A549 (cell line): Measurements from ENCODE around the gene SLC26A3. TPM values are rescaled to one million over a fixed set of nuclear protein-coding genes. Genes with fewer than 3 reads are reported as not detected.

Experiments used
- ATAC-seq, 2 experiments: fragments of 200-7000 bp in 1 of 2; fragments of >200 bp in 1 of 2; cut with Nextera tagmentation in 1 of 2; cut with Tn5 transposase in 1 of 2; 3 replicates each; pipeline versions ENCODE4 v1.8.0 to v1.9.1; 2018 to 2020; ENCODE audit warnings: mild to moderate bottlenecking in 1 of 2, moderate library complexity in 1 of 2
- CTCF ChIA-PET: fragments of 300-600 bp; sonication (Branson Sonifier 250); formaldehyde crosslinking; extraction: SDS; loops from one replicate; lab custom pipeline; 2021; ENCODE audit warnings: antibody characterized with exemption, inconsistent platforms; lab: Yijun Ruan, JAX
- POLR2A ChIA-PET: fragments of 350-600 bp; formaldehyde crosslinking; extraction: SDS; loops from one replicate; lab custom pipeline; 2021; ENCODE audit warnings: antibody characterized with exemption, inconsistent platforms; lab: Yijun Ruan, JAX
- DNase-seq, 2 experiments: peaks; one replicate each; pipeline versions ENCODE4 v3.0.0 to v3.0.0-alpha.2; 2011 to 2016; ENCODE audit warnings: low read depth in 1 of 2, low spot score in 1 of 2
- FAIRE-seq: peaks from 2 replicates; lab custom pipeline; 2011; peaks lifted over from hg19 to GRCh38; lab: Jason Lieb, UNC
- H3K27ac ChIP-seq, 2 experiments: fragments of >200 bp; sonication (Bioruptor Twin); formaldehyde crosslinking; 3 replicates each; pipeline ENCODE4 v1.5.1; 2016 to 2017
- H3K4me1 ChIP-seq: fragments of >200 bp; sonication (Bioruptor Twin); formaldehyde crosslinking; 3 replicates; pipeline ENCODE4 v1.6.1; 2016
- H3K4me2 ChIP-seq: fragments of >200 bp; sonication (Bioruptor Twin); formaldehyde crosslinking; 3 replicates; pipeline ENCODE4 v1.6.1; 2016
- H3K4me3 ChIP-seq: fragments of >200 bp; sonication (Bioruptor Twin); formaldehyde crosslinking; 3 replicates; pipeline ENCODE4 v1.5.1; 2016
- H3K9me3 ChIP-seq: fragments of >200 bp; sonication (Bioruptor Twin); formaldehyde crosslinking; 3 replicates; pipeline ENCODE4 v1.6.1; 2016
- CBX2 ChIP-seq: fragments of 200-600 bp; sonication (generic); IDR thresholded peaks from 2 replicates; pipeline ENCODE4 v1.6.1; 2016; ENCODE audit warnings: low read depth, mild to moderate bottlenecking, borderline replicate concordance
- CBX8 ChIP-seq: fragments of 200-600 bp; sonication (generic); IDR thresholded peaks from 2 replicates; pipeline ENCODE4 v1.6.1; 2016
- CEBPB ChIP-seq, 2 experiments: fragments of >200 bp in 1 of 2; sonication (Bioruptor Twin) in 1 of 2; formaldehyde crosslinking in 1 of 2; IDR thresholded peaks; 2 replicates each; pipeline ENCODE4 v1.6.1; 2012 to 2016
- CHD2 ChIP-seq: fragments of 150-350 bp; IDR thresholded peaks from 2 replicates; pipeline ENCODE4 v1.6.1; 2014; ENCODE audit warnings: low read length; ENCODE audit not compliant: partially characterized antibody
- EHMT2 ChIP-seq: fragments of 200-600 bp; sonication (generic); IDR thresholded peaks from 2 replicates; pipeline ENCODE4 v1.6.1; 2016; ENCODE audit warnings: antibody characterized with exemption, low read depth, mild to moderate bottlenecking, moderate library complexity
- EP300 ChIP-seq, 2 experiments: fragments of >200 bp; sonication (Bioruptor Twin); formaldehyde crosslinking; IDR thresholded peaks; 2 replicates in 1 of 2; 3 replicates in 1 of 2; pipeline ENCODE4 v1.6.1; 2016 to 2017
- ESRRA ChIP-seq: fragments of 150-350 bp; IDR thresholded peaks from 2 replicates; pipeline ENCODE4 v1.6.1; 2014; ENCODE audit warnings: mild to moderate bottlenecking, low read length, borderline replicate concordance
- FOSL2 ChIP-seq, 2 experiments: fragments of 450-650 bp in 1 of 2; fragments of >200 bp in 1 of 2; sonication (Bioruptor Twin) in 1 of 2; formaldehyde crosslinking; IDR thresholded peaks; 2 replicates each; pipeline versions ENCODE4 v1.5.0 to v1.6.1; 2016 to 2020; ENCODE audit warnings: mild to moderate bottlenecking in 1 of 2, moderate library complexity in 1 of 2
- HDAC2 ChIP-seq: fragments of 200-600 bp; sonication (generic); IDR thresholded peaks from 2 replicates; pipeline ENCODE4 v1.6.1; 2016
- HES2 ChIP-seq: fragments of >200 bp; sonication (Bioruptor Twin); formaldehyde crosslinking; IDR thresholded peaks from 2 replicates; pipeline ENCODE4 v1.6.1; 2016
- HOXB13 ChIP-seq: fragments of 250-450 bp; sonication (Bioruptor Pico); IDR thresholded peaks from 2 replicates; pipeline ENCODE4 v1.5.0; 2020; ENCODE audit warnings: low read depth, mild to moderate bottlenecking, moderate library complexity
- HOXB5 ChIP-seq: fragments of 250-450 bp; sonication (Bioruptor Pico); IDR thresholded peaks from 2 replicates; pipeline ENCODE4 v1.5.0; 2020; ENCODE audit warnings: mild to moderate bottlenecking, moderate library complexity
- JUN ChIP-seq, 2 experiments: fragments of >200 bp; sonication (Bioruptor Twin); formaldehyde crosslinking; IDR thresholded peaks; 2 replicates in 1 of 2; 3 replicates in 1 of 2; pipeline ENCODE4 v1.6.1; 2016 to 2017
- JUNB ChIP-seq: fragments of >200 bp; sonication (Bioruptor Twin); formaldehyde crosslinking; IDR thresholded peaks from 2 replicates; pipeline ENCODE4 v1.6.1; 2016
- KDM5A ChIP-seq: fragments of 200-600 bp; sonication (generic); IDR thresholded peaks from 2 replicates; pipeline ENCODE4 v1.6.1; 2016; ENCODE audit warnings: antibody characterized with exemption, mild to moderate bottlenecking
- MAZ ChIP-seq: fragments of 150-350 bp; IDR thresholded peaks from 2 replicates; pipeline ENCODE4 v1.6.1; 2014; ENCODE audit warnings: antibody characterized with exemption, low read depth, low read length, borderline replicate concordance
- MYC ChIP-seq: IDR thresholded peaks from 2 replicates; pipeline ENCODE4 v1.6.1; 2012; ENCODE audit warnings: mild to moderate bottlenecking, inconsistent platforms, low read length, improper control_type of control experiment, borderline replicate concordance
- NFE2L2 ChIP-seq: fragments of 150-350 bp; conservative IDR thresholded peaks from 2 replicates; pipeline ENCODE4 v1.6.1; 2014; ENCODE audit warnings: low read length
- NPAS2 ChIP-seq: fragments of 250-450 bp; sonication (Bioruptor Pico); IDR thresholded peaks from 2 replicates; pipeline ENCODE4 v1.8.0; 2022; ENCODE audit warnings: mild to moderate bottlenecking, moderate library complexity, borderline replicate concordance
- PHF8 ChIP-seq: fragments of 200-600 bp; sonication (generic); IDR thresholded peaks from 2 replicates; pipeline ENCODE4 v1.6.1; 2016; ENCODE audit warnings: low read depth, mild to moderate bottlenecking, antibody characterized with exemption, moderate library complexity, borderline replicate concordance
- POLR2A ChIP-seq: IDR thresholded peaks from 2 replicates; pipeline ENCODE4 v1.6.1; 2012; ENCODE audit warnings: mild to moderate bottlenecking, low read length
- RAD21 ChIP-seq, 2 experiments: fragments of >200 bp in 1 of 2; sonication (Bioruptor Twin) in 1 of 2; formaldehyde crosslinking in 1 of 2; IDR thresholded peaks in 1 of 2; conservative IDR thresholded peaks in 1 of 2; 2 replicates in 1 of 2; 3 replicates in 1 of 2; pipeline ENCODE4 v1.6.1; 2012 to 2018; ENCODE audit warnings: inconsistent platforms in 1 of 2
- RCOR1 ChIP-seq: fragments of 150-350 bp; IDR thresholded peaks from 2 replicates; pipeline ENCODE4 v1.6.1; 2014; ENCODE audit warnings: antibody characterized with exemption, low read length, low read depth
- SMC3 ChIP-seq: fragments of >200 bp; sonication (Bioruptor Twin); formaldehyde crosslinking; IDR thresholded peaks from 3 replicates; pipeline ENCODE4 v1.6.1; 2018; ENCODE audit warnings: inconsistent platforms
- TP53 ChIP-seq: fragments of 250-450 bp; sonication (Bioruptor Pico); IDR thresholded peaks from 2 replicates; pipeline ENCODE4 v1.5.0; 2021; ENCODE audit warnings: mild to moderate bottlenecking, moderate library complexity
- ZC3H11A ChIP-seq: fragments of 450-650 bp; IDR thresholded peaks from 2 replicates; pipeline ENCODE4 v1.6.1; 2014; ENCODE audit warnings: antibody characterized with exemption, mild to moderate bottlenecking
- WGBS: methylation state at CpG from one replicate; pipeline ENCODE4 v1.1.6; 2017; ENCODE audit errors: missing lambda C conversion rate; 5-methylcytosine and 5-hydroxymethylcytosine counted together
- polyA plus RNA-seq, 4 experiments: library from polyadenylated mRNA; depleted of rRNA in 3 of 4; stranded (reverse); fragments of >200 nt; fragmentation: RNase III in 1 of 4; extraction: RNeasy Plus Mini Kit Qiagen cat#74134 plus additional on column Dnase treatment in 1 of 4; gene quantifications; 2 replicates in 3 of 4; 3 replicates in 1 of 4; pipeline ENCODE4 v1.2.3, GENCODE V29; 2011 to 2017
- TF ChIP-seq, protein P1 (sequence below): fragments of >200 bp; sonication (Bioruptor Twin); formaldehyde crosslinking; IDR thresholded peaks from 3 replicates; pipeline ENCODE4 v1.5.1; 2016
- TF ChIP-seq, protein P2 (sequence below): fragments of 250-450 bp; sonication (Bioruptor Pico); IDR thresholded peaks from 2 replicates; pipeline ENCODE4 v1.5.0; 2021; ENCODE audit warnings: mild to moderate bottlenecking, moderate library complexity, borderline replicate concordance

The SLC26A3 gene
- polyA plus RNA-seq, 2 of the 4 experiments (the other 2 are of a cell fraction): not detected

GRCh38 chr7:107783648-107784047 lies 19.4 kb downstream of the SLC26A3 start:
- no peaks in the 10 kb centered on the region for H3K9me3 ChIP-seq
- TF ChIP-seq, protein P1, sequence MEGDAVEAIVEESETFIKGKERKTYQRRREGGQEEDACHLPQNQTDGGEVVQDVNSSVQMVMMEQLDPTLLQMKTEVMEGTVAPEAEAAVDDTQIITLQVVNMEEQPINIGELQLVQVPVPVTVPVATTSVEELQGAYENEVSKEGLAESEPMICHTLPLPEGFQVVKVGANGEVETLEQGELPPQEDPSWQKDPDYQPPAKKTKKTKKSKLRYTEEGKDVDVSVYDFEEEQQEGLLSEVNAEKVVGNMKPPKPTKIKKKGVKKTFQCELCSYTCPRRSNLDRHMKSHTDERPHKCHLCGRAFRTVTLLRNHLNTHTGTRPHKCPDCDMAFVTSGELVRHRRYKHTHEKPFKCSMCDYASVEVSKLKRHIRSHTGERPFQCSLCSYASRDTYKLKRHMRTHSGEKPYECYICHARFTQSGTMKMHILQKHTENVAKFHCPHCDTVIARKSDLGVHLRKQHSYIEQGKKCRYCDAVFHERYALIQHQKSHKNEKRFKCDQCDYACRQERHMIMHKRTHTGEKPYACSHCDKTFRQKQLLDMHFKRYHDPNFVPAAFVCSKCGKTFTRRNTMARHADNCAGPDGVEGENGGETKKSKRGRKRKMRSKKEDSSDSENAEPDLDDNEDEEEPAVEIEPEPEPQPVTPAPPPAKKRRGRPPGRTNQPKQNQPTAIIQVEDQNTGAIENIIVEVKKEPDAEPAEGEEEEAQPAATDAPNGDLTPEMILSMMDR: no peak
- TF ChIP-seq HOXB13 (CRISPR knock-in tag) (no peak), HES2 (no peak), RCOR1 (no peak), MAZ (no peak), NFE2L2 (no peak), RAD21 (conservative IDR thresholded peaks at IDR 0.05 in 1 of 2, IDR thresholded peaks at IDR 0.05 in 1 of 2) (no peak), JUN (IDR thresholded peaks at IDR 0.05) (no peak), JUNB (no peak), ESRRA (no peak), CBX2 (no peak), SMC3 (no peak), KDM5A (no peak), ZC3H11A (no peak)
- TF ChIP-seq, all 56 proteins: peak for 0
- H3K4me2 ChIP-seq: no peak overlapping the region
- WGBS: 37% methylated on average over 1 of the region's 1 CpG
- no peak overlapping the region for H3K4me3 ChIP-seq
- CTCF ChIA-PET: interaction anchor here (1.9 kb wide), 1 partner anchor 40 kb away, joined by 6 read pairs; the partner anchor contains the start of gene CBLL1
- POLR2A ChIA-PET: no interaction called here
- no peak for FAIRE-seq
- ATAC-seq: no peak
- no peaks in the 10 kb centered on the region for H3K4me1 ChIP-seq
- DNase-seq: no peak
- no peak overlapping the region for H3K27ac ChIP-seq

- POLR2A ChIA-PET: no interaction called here
- no peak overlapping the region for H3K27ac ChIP-seq
- FAIRE-seq: no peak
Measured at GRCh38 chr7:107782374-107782773, 20.6 kb downstream of the SLC26A3 start.

More at GRCh38 chr7:107782374-107782773, 20.6 kb downstream of the SLC26A3 start:
- no peak for ATAC-seq
- no peak for TF ChIP-seq FOSL2 (IDR thresholded peaks at IDR 0.05)
- TF ChIP-seq FOSL2 (CRISPR knock-in tag; IDR thresholded peaks at IDR 0.05): no peak
- TF ChIP-seq ZC3H11A: no peak
- no peak for TF ChIP-seq CBX8
- no peak for TF ChIP-seq HOXB5 (CRISPR knock-in tag)
- no peak for TF ChIP-seq EP300 (IDR thresholded peaks at IDR 0.05)
- no peak for TF ChIP-seq HES2
- no peak for TF ChIP-seq NFE2L2
- TF ChIP-seq POLR2A: no peak
- TF ChIP-seq CHD2: no peak
- TF ChIP-seq EHMT2: no peak
- TF ChIP-seq MYC: no peak
- no peak for TF ChIP-seq PHF8
- no peak for TF ChIP-seq NPAS2 (CRISPR knock-in tag)
- TF ChIP-seq, protein P1: no peak
- no peak for TF ChIP-seq CEBPB (IDR thresholded peaks at IDR 0.05)
- no peak for TF ChIP-seq TP53
- no peak for TF ChIP-seq HDAC2
- TF ChIP-seq, protein P2, sequence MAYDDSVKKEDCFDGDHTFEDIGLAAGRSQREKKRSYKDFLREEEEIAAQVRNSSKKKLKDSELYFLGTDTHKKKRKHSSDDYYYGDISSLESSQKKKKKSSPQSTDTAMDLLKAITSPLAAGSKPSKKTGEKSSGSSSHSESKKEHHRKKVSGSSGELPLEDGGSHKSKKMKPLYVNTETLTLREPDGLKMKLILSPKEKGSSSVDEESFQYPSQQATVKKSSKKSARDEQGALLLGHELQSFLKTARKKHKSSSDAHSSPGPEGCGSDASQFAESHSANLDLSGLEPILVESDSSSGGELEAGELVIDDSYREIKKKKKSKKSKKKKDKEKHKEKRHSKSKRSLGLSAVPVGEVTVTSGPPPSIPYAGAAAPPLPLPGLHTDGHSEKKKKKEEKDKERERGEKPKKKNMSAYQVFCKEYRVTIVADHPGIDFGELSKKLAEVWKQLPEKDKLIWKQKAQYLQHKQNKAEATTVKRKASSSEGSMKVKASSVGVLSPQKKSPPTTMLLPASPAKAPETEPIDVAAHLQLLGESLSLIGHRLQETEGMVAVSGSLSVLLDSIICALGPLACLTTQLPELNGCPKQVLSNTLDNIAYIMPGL (CRISPR knock-in tag): no peak
- no peaks in the 10 kb centered on the region for H3K9me3 ChIP-seq
- 36% methylated on average over 3 of the region's 3 CpGs for WGBS
- no peaks in the 10 kb centered on the region for H3K4me1 ChIP-seq
- H3K4me3 ChIP-seq: no peak overlapping the region
- CTCF ChIA-PET: interaction anchor here (0.6 to 1.4 kb wide), 2 partner anchors 93 to 354 kb away, joined by 3 to 4 read pairs; no protein-coding TSS in a partner anchor
- DNase-seq: no peak
- H3K4me2 ChIP-seq: no peak overlapping the region
